HepG2 (cell line): ENCODE measurements around the gene ABRACL. TPM values are rescaled to one million over a fixed set of nuclear protein-coding genes. Genes with fewer than 3 reads are reported as not detected.

ENCODE experiments used
- ARID4A ChIP-seq: sonication (generic); formaldehyde crosslinking; IDR thresholded peaks from 2 replicates; pipeline ENCODE4 v1.5.0; 2020; ENCODE audit warnings: mild to moderate bottlenecking, missing genetic modification reagents, borderline replicate concordance
- DNMT1 ChIP-seq: sonication (generic); formaldehyde crosslinking; IDR thresholded peaks from 2 replicates; pipeline ENCODE4 v1.5.1; 2020; ENCODE audit warnings: mild to moderate bottlenecking, missing genetic modification reagents
- GZF1 ChIP-seq: sonication (generic); formaldehyde crosslinking; IDR thresholded peaks from 2 replicates; pipeline ENCODE4 v1.5.1; 2020; ENCODE audit warnings: mild to moderate bottlenecking, missing genetic modification reagents
- HNRNPK ChIP-seq: fragments of 200-400 bp; formaldehyde crosslinking; IDR thresholded peaks from 2 replicates; pipeline ENCODE4 v1.6.1; 2018; ENCODE audit warnings: low read length, low read depth, moderate library complexity, mild to moderate bottlenecking; ENCODE audit not compliant: poor library complexity, severe bottlenecking
- KDM5B ChIP-seq: sonication (generic); formaldehyde crosslinking; IDR thresholded peaks from 2 replicates; pipeline ENCODE4 v1.4.0; 2020; ENCODE audit warnings: missing genetic modification reagents, mild to moderate bottlenecking, borderline replicate concordance
- MAZ ChIP-seq, 2 experiments: sonication (generic) in 1 of 2; formaldehyde crosslinking in 1 of 2; IDR thresholded peaks; 2 replicates each; pipeline versions ENCODE4 v1.5.0 to v1.6.1; 2012 to 2020; ENCODE audit warnings: low read depth in 2 of 2, mild to moderate bottlenecking in 2 of 2, borderline replicate concordance in 1 of 2, improper control_type of control experiment in 1 of 2, low read length in 1 of 2, missing genetic modification reagents in 1 of 2, moderate library complexity in 1 of 2
- NKX3-1 ChIP-seq: sonication (generic); formaldehyde crosslinking; IDR thresholded peaks from 2 replicates; pipeline ENCODE4 v1.5.0; 2020; ENCODE audit warnings: missing genetic modification reagents
- NONO ChIP-seq, 2 experiments: fragments of 450-650 bp in 1 of 2; sonication (generic) in 1 of 2; formaldehyde crosslinking in 1 of 2; IDR thresholded peaks in 1 of 2; conservative IDR thresholded peaks in 1 of 2; 2 replicates each; pipeline versions ENCODE4 v1.6.1 to v1.8.0; 2017 to 2022; ENCODE audit warnings: mild to moderate bottlenecking in 1 of 2, missing genetic modification reagents in 1 of 2, moderate library complexity in 1 of 2
- PHF20 ChIP-seq: sonication (generic); formaldehyde crosslinking; IDR thresholded peaks from 2 replicates; pipeline ENCODE4 v1.5.0; 2020; ENCODE audit warnings: mild to moderate bottlenecking, missing genetic modification reagents
- SP2 ChIP-seq: sonication (generic); formaldehyde crosslinking; IDR thresholded peaks from 2 replicates; pipeline ENCODE4 v1.5.1; 2020; ENCODE audit warnings: mild to moderate bottlenecking, missing genetic modification reagents
- TEAD3 ChIP-seq: optimal IDR thresholded peaks from 2 replicates; pipeline ENCODE3; 2016; ENCODE audit warnings: borderline replicate concordance
- ZNF230 ChIP-seq: sonication (generic); formaldehyde crosslinking; IDR thresholded peaks from 2 replicates; pipeline ENCODE4 v1.4.0; 2020; ENCODE audit warnings: mild to moderate bottlenecking, missing genetic modification reagents
- ZNF652 ChIP-seq: IDR thresholded peaks from 2 replicates; pipeline ENCODE4 v1.6.1; 2016; ENCODE audit warnings: low read depth, borderline replicate concordance
- ZNF790 ChIP-seq: sonication (generic); formaldehyde crosslinking; IDR thresholded peaks from 2 replicates; pipeline ENCODE4 v1.8.0; 2022; ENCODE audit warnings: missing genetic modification reagents, mild to moderate bottlenecking, borderline replicate concordance
- polyA plus RNA-seq, 8 experiments: library from polyadenylated mRNA; depleted of rRNA in 3 of 8; stranded (reverse) in 7 of 8; unstranded in 1 of 8; fragments of >200 nt; fragmentation: Illumina TruSeq in 4 of 8; extraction: Trizol in 4 of 8; gene quantifications; 2 replicates each; pipeline versions ENCODE4 v1.2.1 to v1.2.3, GENCODE V29; 2011 to 2016; ENCODE audit warnings: low read depth in 4 of 8, missing spikeins in 1 of 8, mixed read lengths in 1 of 8; ENCODE audit not compliant: insufficient read depth in 1 of 8
- total RNA-seq, 5 experiments: library from RNA; depleted of rRNA; stranded (reverse); fragments of >200 nt; fragmentation: Illumina TruSeq; extraction: Trizol; gene quantifications; 2 replicates each; pipeline ENCODE4 v1.2.3, GENCODE V29; 2016; ENCODE audit warnings: low read depth in 1 of 5
- TF ChIP-seq, protein P1 (sequence below): sonication (generic); formaldehyde crosslinking; conservative IDR thresholded peaks from 2 replicates; pipeline ENCODE4 v1.8.1; 2023; ENCODE audit warnings: missing genetic modification reagents
- TF ChIP-seq, protein P2 (sequence below): sonication (generic); formaldehyde crosslinking; IDR thresholded peaks from 2 replicates; pipeline ENCODE4 v1.4.0; 2020; ENCODE audit warnings: missing genetic modification reagents, borderline replicate concordance
- TF ChIP-seq, protein P3 (sequence below): sonication (generic); formaldehyde crosslinking; IDR thresholded peaks from 2 replicates; pipeline ENCODE4 v1.4.0; 2020; ENCODE audit warnings: missing genetic modification reagents, mild to moderate bottlenecking, borderline replicate concordance

The ABRACL gene
- total and polyA plus RNA-seq, 2 of the 13 experiments (the other 11 are each of a cell fraction or from before 2014, with no cell fraction given): 1.4 to 5.4 TPM

- TF ChIP-seq ARID4A (CRISPR knock-in tag) (peak; percentile 64), KDM5B (CRISPR knock-in tag) (peak; percentile 62; the same call in 1 of the 2 replicates), ZNF652 (CRISPR knock-in tag) (no peak), NKX3-1 (CRISPR knock-in tag) (no peak), ZNF790 (CRISPR knock-in tag) (no peak), TEAD3 (CRISPR knock-in tag) (peak; percentile 16), DNMT1 (CRISPR knock-in tag) (0 out of 2 replicates have a peak, but pooled peaks have one; percentile 21), ZNF230 (peak; percentile 67; the same call in 1 of the 2 replicates), GZF1 (CRISPR knock-in tag) (0 out of 2 replicates have a peak, but pooled peaks have one; percentile 36), MAZ (IDR thresholded peaks at IDR 0.05; ENCODE audit: borderline replicate concordance, low read depth, low read length) (no peak), MAZ (CRISPR knock-in tag; IDR thresholded peaks at IDR 0.05; ENCODE audit: low read depth) (peak; percentile 72), NONO (IDR thresholded peaks at IDR 0.05) (no peak), NONO (CRISPR knock-in tag; conservative IDR thresholded peaks at IDR 0.05) (peak; percentile 49; the same call in 1 of the 2 replicates), SP2 (CRISPR knock-in tag) (peak; percentile 16; the same call in 1 of the 2 replicates), HNRNPK (peak; percentile 11), PHF20 (0 out of 2 replicates have a peak, but pooled peaks have one; percentile 42)
- TF ChIP-seq, protein P1, sequence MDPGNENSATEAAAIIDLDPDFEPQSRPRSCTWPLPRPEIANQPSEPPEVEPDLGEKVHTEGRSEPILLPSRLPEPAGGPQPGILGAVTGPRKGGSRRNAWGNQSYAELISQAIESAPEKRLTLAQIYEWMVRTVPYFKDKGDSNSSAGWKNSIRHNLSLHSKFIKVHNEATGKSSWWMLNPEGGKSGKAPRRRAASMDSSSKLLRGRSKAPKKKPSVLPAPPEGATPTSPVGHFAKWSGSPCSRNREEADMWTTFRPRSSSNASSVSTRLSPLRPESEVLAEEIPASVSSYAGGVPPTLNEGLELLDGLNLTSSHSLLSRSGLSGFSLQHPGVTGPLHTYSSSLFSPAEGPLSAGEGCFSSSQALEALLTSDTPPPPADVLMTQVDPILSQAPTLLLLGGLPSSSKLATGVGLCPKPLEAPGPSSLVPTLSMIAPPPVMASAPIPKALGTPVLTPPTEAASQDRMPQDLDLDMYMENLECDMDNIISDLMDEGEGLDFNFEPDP (CRISPR knock-in tag): 0 out of 2 replicates have a peak, but pooled peaks have one; percentile 82
- TF ChIP-seq, protein P2, sequence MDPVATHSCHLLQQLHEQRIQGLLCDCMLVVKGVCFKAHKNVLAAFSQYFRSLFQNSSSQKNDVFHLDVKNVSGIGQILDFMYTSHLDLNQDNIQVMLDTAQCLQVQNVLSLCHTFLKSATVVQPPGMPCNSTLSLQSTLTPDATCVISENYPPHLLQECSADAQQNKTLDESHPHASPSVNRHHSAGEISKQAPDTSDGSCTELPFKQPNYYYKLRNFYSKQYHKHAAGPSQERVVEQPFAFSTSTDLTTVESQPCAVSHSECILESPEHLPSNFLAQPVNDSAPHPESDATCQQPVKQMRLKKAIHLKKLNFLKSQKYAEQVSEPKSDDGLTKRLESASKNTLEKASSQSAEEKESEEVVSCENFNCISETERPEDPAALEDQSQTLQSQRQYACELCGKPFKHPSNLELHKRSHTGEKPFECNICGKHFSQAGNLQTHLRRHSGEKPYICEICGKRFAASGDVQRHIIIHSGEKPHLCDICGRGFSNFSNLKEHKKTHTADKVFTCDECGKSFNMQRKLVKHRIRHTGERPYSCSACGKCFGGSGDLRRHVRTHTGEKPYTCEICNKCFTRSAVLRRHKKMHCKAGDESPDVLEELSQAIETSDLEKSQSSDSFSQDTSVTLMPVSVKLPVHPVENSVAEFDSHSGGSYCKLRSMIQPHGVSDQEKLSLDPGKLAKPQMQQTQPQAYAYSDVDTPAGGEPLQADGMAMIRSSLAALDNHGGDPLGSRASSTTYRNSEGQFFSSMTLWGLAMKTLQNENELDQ (CRISPR knock-in tag): no peak
- TF ChIP-seq, protein P3, sequence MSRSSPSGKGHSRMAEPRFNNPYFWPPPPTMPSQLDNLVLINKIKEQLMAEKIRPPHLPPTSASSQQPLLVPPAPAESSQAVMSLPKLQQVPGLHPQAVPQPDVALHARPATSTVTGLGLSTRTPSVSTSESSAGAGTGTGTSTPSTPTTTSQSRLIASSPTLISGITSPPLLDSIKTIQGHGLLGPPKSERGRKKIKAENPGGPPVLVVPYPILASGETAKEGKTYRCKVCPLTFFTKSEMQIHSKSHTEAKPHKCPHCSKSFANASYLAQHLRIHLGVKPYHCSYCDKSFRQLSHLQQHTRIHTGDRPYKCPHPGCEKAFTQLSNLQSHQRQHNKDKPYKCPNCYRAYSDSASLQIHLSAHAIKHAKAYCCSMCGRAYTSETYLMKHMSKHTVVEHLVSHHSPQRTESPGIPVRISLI (CRISPR knock-in tag): 0 out of 2 replicates have a peak, but pooled peaks have one; percentile 16
Observed at GRCh38 chr6:139028658-139029469, at the start of gene ABRACL (continued).
